Gastrocnemius medialis (tissue), 4 donors: ENCODE measurements around the gene PLXNA1. TPM values are rescaled to one million over a fixed set of nuclear protein-coding genes. Genes with fewer than 3 reads are reported as not detected.

Source experiments
- ATAC-seq, 2 donors: fragments of 150-250 bp; one replicate each; pipeline ENCODE4 v1.9.1; 2016
- DNase-seq, 2 donors: peaks; one replicate each; pipeline ENCODE4 v3.0.0-alpha.2; 2019
- H3K27ac ChIP-seq, 4 donors: fragments of 200-600 bp; sonication (generic); 1 replicate in 1 of 4; 2 replicates in 3 of 4; pipeline ENCODE4 v1.5.1; 2016 to 2018; ENCODE audit warnings: mild to moderate bottlenecking in 2 of 4, moderate library complexity in 1 of 4
- H3K27me3 ChIP-seq, 3 donors: fragments of 200-600 bp; sonication (generic) in 2 of 3; 1 replicate in 1 of 3; 2 replicates in 2 of 3; pipeline versions ENCODE4 v1.5.1 to v1.6.0; 2016 to 2019; ENCODE audit warnings: mild to moderate bottlenecking in 1 of 3, moderate library complexity in 1 of 3
- H3K36me3 ChIP-seq, 2 donors: fragments of 200-600 bp; sonication (generic) in 1 of 2; one replicate each; pipeline ENCODE4 v1.5.1; 2017 to 2018
- H3K4me1 ChIP-seq, 2 donors: fragments of 200-600 bp; sonication (generic) in 1 of 2; one replicate each; pipeline ENCODE4 v1.5.1; 2016 to 2017; ENCODE audit warnings: mild to moderate bottlenecking in 2 of 2
- H3K4me3 ChIP-seq, 4 donors: fragments of 200-600 bp; sonication (generic) in 3 of 4; 1 replicate in 1 of 4; 2 replicates in 3 of 4; pipeline ENCODE4 v1.5.1; 2016 to 2019; ENCODE audit warnings: mild to moderate bottlenecking in 2 of 4
- H3K9me3 ChIP-seq, 3 donors: fragments of 200-600 bp; sonication (generic) in 2 of 3; 1 replicate in 1 of 3; 2 replicates in 2 of 3; pipeline ENCODE4 v1.5.1; 2016 to 2019
- POLR2A ChIP-seq, 2 donors: fragments of 450-650 bp; IDR thresholded peaks; one replicate each; pipeline ENCODE4 v1.6.1; 2017; ENCODE audit warnings: antibody characterized with exemption in 2 of 2, mild to moderate bottlenecking in 2 of 2, moderate library complexity in 2 of 2
- in situ Hi-C, 4 donors: fragments of 200-750 bp; cut with MboI; loops; one replicate each; pipeline versions ENCODE4 v1.15.0 to v1.8.0; 2017; ENCODE audit warnings: low sequenced_read_pairs in 4 of 4
- intact Hi-C: fragments of 100-400 bp; cut with DNase I; formaldehyde crosslinking; loops from one replicate; pipeline ENCODE4 v1.15.1; 2023; ENCODE audit warnings: low total_unique reads
- total RNA-seq, 4 donors: library from RNA; depleted of rRNA; stranded (reverse); fragments of >200 nt; gene quantifications; one replicate each; pipeline versions ENCODE4 v1.1.0 to v1.2.3, GENCODE V29; 2016
- TF ChIP-seq, protein P1 (sequence below), 5 experiments: fragments of 450-650 bp in 3 of 5; fragments of 200-600 bp in 2 of 5; sonication (generic) in 2 of 5; IDR thresholded peaks in 4 of 5; conservative IDR thresholded peaks in 1 of 5; 1 replicate in 4 of 5; 2 replicates in 1 of 5; pipeline ENCODE4 v1.5.1; 2016 to 2019; ENCODE audit warnings: antibody characterized with exemption in 5 of 5, mild to moderate bottlenecking in 3 of 5, moderate library complexity in 3 of 5

The PLXNA1 gene
- total RNA-seq, 4 donors from 2014 or later = 12.7 to 27.9 (median 19.5) TPM

DNA sequence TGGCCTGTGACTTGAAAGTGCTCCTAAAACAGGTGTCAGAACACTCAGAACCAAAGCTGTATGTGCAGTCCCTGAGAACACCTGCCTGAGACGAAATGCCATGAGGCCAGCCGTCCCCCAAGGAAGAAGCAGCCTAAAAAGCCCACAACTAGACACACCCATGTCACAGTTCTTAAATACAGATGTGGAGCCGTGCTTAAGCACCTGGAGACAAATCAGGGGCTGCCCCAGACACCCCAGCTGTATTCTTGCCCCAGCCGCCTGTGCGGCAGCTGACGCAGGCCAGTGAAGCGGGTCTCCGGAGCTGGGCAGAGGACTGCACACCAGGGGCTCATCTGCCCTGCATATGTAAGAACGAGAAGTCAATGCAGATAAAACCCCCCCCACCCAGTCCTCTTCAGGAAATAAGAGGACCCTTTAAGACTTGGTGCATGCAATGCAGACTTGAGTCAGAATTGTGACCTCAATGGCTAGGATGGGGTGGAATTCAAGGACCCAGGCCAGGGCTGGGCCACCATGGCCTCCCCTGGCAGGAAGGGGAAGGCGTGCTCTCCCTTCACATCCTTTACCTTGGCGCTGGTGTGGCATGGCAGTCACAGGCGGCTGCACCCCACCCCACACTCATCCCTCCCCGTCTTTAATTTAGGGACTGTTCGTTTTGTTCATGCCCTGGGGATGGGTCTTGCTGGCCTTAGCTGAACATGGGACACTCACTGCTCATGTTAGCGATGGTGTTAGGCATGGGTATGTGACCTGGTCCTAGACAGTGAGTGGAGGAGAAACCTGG lies 27.7 kb upstream of the PLXNA1 start:
- ATAC-seq = no peak
- no peak for DNase-seq
- Histone ChIP-seq H3K36me3 (no peaks in the 10 kb centered on the region), H3K27me3 (no peaks in the 10 kb centered on the region), H3K4me3 (no peak overlapping the region), H3K4me1 (peaks cover under 1 to 3% of the 10 kb centered on the region in 2 donors), H3K9me3 (no peaks in the 10 kb centered on the region), H3K27ac (no peak overlapping the region)
- in situ Hi-C loops = loop anchor here in 1 of 4 donors (25.0 kb wide), 1 partner anchor 193 kb away; no protein-coding TSS in a partner anchor
- intact Hi-C loops = no loop called here
- TF ChIP-seq POLR2A (IDR thresholded peaks at IDR 0.05) = no peak
- TF ChIP-seq, protein P1, sequence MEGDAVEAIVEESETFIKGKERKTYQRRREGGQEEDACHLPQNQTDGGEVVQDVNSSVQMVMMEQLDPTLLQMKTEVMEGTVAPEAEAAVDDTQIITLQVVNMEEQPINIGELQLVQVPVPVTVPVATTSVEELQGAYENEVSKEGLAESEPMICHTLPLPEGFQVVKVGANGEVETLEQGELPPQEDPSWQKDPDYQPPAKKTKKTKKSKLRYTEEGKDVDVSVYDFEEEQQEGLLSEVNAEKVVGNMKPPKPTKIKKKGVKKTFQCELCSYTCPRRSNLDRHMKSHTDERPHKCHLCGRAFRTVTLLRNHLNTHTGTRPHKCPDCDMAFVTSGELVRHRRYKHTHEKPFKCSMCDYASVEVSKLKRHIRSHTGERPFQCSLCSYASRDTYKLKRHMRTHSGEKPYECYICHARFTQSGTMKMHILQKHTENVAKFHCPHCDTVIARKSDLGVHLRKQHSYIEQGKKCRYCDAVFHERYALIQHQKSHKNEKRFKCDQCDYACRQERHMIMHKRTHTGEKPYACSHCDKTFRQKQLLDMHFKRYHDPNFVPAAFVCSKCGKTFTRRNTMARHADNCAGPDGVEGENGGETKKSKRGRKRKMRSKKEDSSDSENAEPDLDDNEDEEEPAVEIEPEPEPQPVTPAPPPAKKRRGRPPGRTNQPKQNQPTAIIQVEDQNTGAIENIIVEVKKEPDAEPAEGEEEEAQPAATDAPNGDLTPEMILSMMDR (IDR thresholded peaks at IDR 0.05 in 4 of 5, conservative IDR thresholded peaks at IDR 0.05 in 1 of 5) = no peak

DNA sequence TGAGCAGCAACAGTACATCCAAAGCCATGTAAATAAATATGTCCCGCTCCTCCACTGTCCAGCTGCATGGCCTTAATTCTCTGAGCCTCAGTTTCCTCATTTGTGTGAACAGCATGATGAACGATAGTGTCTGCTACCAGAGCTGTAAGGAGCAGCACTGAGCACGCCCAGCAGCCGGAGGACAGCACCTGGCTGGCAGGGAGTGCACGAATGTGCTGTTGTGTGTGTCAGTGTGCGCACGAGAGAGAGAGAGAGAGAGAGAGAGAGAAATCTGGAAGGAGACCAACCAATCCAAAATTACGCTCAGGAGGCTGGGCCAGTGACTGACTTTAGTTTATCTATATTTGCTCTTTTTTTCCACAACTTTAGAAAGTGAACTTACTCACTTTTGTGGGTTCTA lies 26.6 kb upstream of the PLXNA1 start:
- Histone ChIP-seq H3K4me3 (no peak overlapping the region), H3K36me3 (no peaks in the 10 kb centered on the region), H3K4me1 (peaks cover 9 to 14% of the 10 kb centered on the region in 2 donors), H3K27me3 (no peaks in the 10 kb centered on the region), H3K9me3 (no peaks in the 10 kb centered on the region), H3K27ac (no peak overlapping the region)
- TF ChIP-seq POLR2A (IDR thresholded peaks at IDR 0.05) = no peak
- TF ChIP-seq, protein P1 (IDR thresholded peaks at IDR 0.05 in 4 of 5, conservative IDR thresholded peaks at IDR 0.05 in 1 of 5) = no peak
- intact Hi-C loops (no loop called here), in situ Hi-C loops (loop anchor here in 1 of 4 donors (25.0 kb wide), 1 partner anchor 194 kb away; no protein-coding TSS in a partner anchor)
- DNase-seq (no peak), ATAC-seq (no peak)

DNA sequence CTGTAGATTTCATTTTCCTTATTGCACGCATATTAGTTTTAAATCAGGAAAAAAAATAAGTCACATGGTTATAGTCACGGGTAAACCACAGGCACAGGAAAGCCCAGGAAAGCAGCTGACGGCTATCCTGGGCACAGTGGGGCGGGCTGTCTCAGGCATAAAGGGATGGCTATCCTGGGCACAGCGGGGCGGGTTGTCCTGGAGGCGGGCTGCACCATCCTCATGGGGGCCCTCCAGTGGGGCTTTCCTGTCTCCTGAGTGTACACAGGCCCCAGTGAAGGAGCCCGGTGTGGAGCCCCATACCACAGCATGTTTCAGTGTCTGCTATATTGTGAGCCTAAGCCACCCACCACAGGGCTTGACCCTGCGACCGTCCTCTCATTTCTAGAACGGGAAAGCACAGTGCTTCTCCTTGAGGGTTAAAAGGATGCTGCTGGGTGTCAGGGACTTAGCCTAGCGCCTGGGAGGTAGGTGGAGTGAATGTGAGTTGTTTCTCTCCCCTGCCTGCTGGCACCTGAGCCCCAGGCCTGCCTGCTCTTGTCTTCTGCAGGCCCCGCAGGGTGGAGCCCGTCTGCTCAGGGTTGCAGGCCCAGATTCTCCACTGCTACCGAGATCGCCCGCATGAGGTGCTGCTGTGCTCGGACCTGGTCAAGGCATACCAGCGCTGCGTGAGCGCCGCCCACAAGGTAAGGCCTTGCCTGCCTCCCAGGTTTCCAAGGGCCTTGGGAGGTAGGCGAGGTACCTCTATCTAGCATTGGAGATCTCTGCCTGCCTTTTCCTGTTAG lies 25.9 kb upstream of the PLXNA1 start:
- no peak for ATAC-seq

DNA sequence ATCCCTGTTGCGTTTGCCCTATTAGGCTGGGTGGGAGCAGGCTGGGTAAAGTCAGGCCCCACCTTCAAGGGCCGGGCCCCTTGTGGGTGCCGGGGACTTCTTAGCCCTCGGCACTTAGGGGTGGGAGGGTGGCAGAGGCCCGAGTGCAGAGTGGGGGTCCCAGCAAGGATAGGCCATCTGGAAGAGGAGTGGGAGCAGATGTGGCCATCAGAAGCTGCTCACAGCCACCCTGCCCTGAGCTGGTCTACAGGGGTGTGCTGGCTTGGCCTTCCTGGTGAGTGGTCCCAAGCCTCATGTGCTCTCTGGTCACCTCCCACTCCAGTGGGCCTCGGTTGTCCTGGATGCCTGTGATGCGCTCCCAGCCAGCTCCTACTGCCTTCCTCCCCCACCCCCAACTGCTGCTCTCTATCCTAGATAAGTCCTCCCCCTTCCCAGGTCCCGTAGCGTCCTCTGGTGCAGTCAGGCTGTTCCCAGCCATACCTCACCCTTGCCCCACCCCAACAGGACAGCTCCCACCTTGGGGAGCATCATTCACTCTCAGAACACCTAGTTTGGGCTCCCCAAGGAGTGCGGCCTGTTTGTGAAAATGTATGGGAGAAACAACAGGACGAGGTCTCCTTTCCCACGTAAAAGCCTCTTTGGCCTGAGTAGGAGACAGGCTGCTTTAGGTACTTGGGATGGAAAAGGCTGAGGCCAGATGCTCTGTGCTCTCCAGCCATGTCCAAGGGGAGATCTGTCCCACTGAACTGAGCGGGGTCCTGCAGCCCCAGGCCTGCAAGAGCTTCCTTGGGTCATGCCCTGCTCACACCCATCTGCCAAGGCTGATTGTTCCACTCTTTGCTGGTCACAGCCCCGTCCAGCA lies 24.9 kb upstream of the PLXNA1 start:
- Histone ChIP-seq H3K9me3 (no peaks in the 10 kb centered on the region), H3K27me3 (no peaks in the 10 kb centered on the region), H3K36me3 (no peaks in the 10 kb centered on the region), H3K27ac (no peak overlapping the region), H3K4me3 (no peak overlapping the region), H3K4me1 (peaks cover 25 to 31% of the 10 kb centered on the region in 2 donors)
- ATAC-seq (no peak), DNase-seq (no peak)
- intact Hi-C loops = no loop called here
- in situ Hi-C loops = loop anchor here in 1 of 4 donors (25.0 kb wide), 1 partner anchor 196 kb away; no protein-coding TSS in a partner anchor
- TF ChIP-seq, protein P1 (IDR thresholded peaks at IDR 0.05 in 4 of 5, conservative IDR thresholded peaks at IDR 0.05 in 1 of 5) = no peak
- TF ChIP-seq POLR2A (IDR thresholded peaks at IDR 0.05) = no peak

More for the DNA sequence above, 25.9 kb upstream of the PLXNA1 start:
- no peaks in the 10 kb centered on the region for H3K36me3 ChIP-seq
- no peaks in the 10 kb centered on the region for H3K9me3 ChIP-seq
- peaks cover 16 to 21% of the 10 kb centered on the region in 2 donors for H3K4me1 ChIP-seq
- H3K4me3 ChIP-seq = no peak overlapping the region
- no peak for DNase-seq
- H3K27me3 ChIP-seq = no peaks in the 10 kb centered on the region
- intact Hi-C loops = no loop called here
- in situ Hi-C loops = loop anchor here in 1 of 4 donors (25.0 kb wide), 1 partner anchor 195 kb away; no protein-coding TSS in a partner anchor
- H3K27ac ChIP-seq = no peak overlapping the region
- TF ChIP-seq POLR2A (IDR thresholded peaks at IDR 0.05) = no peak
- TF ChIP-seq, protein P1 (IDR thresholded peaks at IDR 0.05 in 4 of 5, conservative IDR thresholded peaks at IDR 0.05 in 1 of 5) = no peak
